ENCODE measurements around the gene PTH1R. TPM values are rescaled to one million over a fixed set of nuclear protein-coding genes. Genes with fewer than 3 reads are reported as not detected.

Gene PTH1R
- total RNA-seq, 4 donors from 2014 or later = 0.40 to 1.9 (median 1.5) TPM

DNA sequence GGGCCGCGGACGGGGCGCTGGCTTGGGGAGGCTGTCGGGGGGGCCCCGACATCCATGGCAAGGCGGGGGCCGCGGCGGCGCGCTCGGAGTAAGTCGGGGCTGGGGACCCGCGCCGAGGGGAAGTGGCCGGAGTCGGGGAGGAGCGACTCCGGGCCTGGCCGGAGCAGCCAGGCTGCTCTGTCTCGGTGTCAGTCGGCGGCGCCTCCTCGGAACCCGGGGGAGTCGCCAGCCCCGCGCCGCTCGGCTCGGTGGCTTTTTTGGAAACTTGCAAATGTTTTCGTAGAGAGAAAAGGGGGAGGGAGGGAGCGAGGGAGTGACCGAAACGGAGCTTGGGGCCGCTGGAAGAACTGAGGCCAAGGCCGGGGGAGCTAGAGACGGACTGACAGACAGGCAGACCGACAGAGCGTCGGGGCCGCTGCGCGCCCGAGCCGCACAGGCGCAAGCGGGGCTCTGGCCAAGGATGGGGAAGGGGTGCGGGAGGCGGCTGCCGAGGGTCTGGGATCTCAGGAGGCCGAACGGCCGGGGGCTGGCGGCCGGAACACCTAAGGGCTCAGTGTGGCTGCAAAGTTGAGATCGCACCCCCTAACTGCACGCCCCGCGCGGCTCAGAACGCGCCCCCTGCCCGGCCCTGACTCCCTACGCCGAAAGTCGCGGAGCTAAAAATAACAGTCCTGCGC lies 5.0 kb downstream of the PTH1R start:
- 0 to 10% methylated on average over 2 to 3 of the region's 72 CpGs for WGBS, 2 donors
- peaks cover 10 to 42% (median 16%) of the 10 kb centered on the region in 3 donors for H3K4me1 ChIP-seq
- no peak for TF ChIP-seq CTCF (IDR thresholded peaks at IDR 0.05)
- TF ChIP-seq POLR2A (IDR thresholded peaks at IDR 0.05) = no peak
- intact Hi-C loops (cut with DNase I) = no loop called here
- H3K9me3 ChIP-seq = no peaks in the 10 kb centered on the region
- peak overlapping the region; percentile 68 to 83 (median 76) for H3K27ac ChIP-seq
- no peaks in the 10 kb centered on the region for H3K36me3 ChIP-seq
- no peak for DNase-seq
- H3K27me3 ChIP-seq = peaks cover 11 to 67% (median 16%) of the 10 kb centered on the region in 4 donors
- H3K4me3 ChIP-seq = peak overlapping the region; percentile 38 to 74 (median 57)

DNA sequence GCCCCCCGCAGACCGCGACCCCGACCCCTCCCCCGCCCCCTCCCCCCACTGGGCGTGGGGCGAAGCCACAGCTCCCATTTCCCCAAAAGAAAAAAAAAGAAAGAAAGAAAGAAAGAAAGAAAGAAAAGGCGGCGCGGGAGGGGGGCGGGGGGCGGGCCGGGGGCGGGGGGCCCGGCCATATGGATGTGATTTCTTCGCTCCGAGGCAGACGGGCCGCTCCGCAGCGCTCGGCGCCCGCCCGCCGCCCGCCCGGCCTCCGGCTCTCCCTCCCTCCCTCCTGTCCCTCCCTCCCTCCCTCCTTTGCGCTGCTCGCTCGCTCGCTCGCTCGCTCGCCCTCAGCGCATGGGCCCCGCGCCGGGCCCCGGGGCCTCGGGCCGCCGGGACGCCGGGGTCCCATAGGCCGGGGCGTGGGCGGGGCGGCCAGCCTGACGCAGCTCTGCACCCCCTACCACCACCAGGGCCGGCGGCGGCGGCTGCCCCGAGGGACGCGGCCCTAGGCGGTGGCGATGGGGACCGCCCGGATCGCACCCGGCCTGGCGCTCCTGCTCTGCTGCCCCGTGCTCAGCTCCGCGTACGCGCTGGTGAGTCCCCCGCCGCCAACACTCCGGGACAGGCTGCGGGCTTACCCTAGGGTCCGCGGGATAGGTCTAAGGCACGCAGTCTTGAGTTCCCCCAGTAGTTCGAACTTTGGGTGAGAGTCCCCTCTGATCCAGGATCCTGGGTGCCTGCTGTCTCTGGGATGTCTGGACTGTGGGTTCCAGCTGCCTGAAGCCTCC lies 5.7 kb downstream of the PTH1R start:
- peak overlapping the region; percentile 68 to 83 (median 76) for H3K27ac ChIP-seq
- H3K9me3 ChIP-seq = no peaks in the 10 kb centered on the region
- TF ChIP-seq POLR2A (IDR thresholded peaks at IDR 0.05) (no peak), CTCF (IDR thresholded peaks at IDR 0.05) (no peak)
- intact Hi-C loops (cut with DNase I) = no loop called here
- H3K36me3 ChIP-seq = no peaks in the 10 kb centered on the region
- peaks cover 11 to 67% (median 16%) of the 10 kb centered on the region in 4 donors for H3K27me3 ChIP-seq
- no peak for DNase-seq
- peak overlapping the region; percentile 38 to 74 (median 57) for H3K4me3 ChIP-seq
- peaks cover 10 to 42% (median 16%) of the 10 kb centered on the region in 3 donors for H3K4me1 ChIP-seq
- WGBS, 2 donors = 8% methylated on average over 16 of the region's 78 CpGs; no CpG with 5 or more reads in 1 of the 2 donors

GRCh38 chr3:46883830-46884185 lies 6.3 kb downstream of the PTH1R start:
- H3K4me1 ChIP-seq = peaks cover 10 to 42% (median 16%) of the 10 kb centered on the region in 3 donors
- WGBS, 2 donors = 45% methylated on average over 2 of the region's 4 CpGs; no CpG with 5 or more reads in 1 of the 2 donors
- intact Hi-C loops (cut with DNase I) = no loop called here
- H3K4me3 ChIP-seq = peak overlapping the region in 3 of 4 donors; percentile 54 to 74 (median 60)
- peaks cover 11 to 70% (median 16%) of the 10 kb centered on the region in 4 donors for H3K27me3 ChIP-seq
- no peaks in the 10 kb centered on the region for H3K36me3 ChIP-seq
- TF ChIP-seq POLR2A (IDR thresholded peaks at IDR 0.05) (no peak), CTCF (IDR thresholded peaks at IDR 0.05) (no peak)
- H3K27ac ChIP-seq = no peak overlapping the region
- no peak for DNase-seq
- no peaks in the 10 kb centered on the region for H3K9me3 ChIP-seq

- 67 to 80% methylated on average over 1 to 2 of the region's 5 CpGs for WGBS, 2 donors
- TF ChIP-seq POLR2A (IDR thresholded peaks at IDR 0.05) (no peak), CTCF (IDR thresholded peaks at IDR 0.05) (no peak)
- Histone ChIP-seq H3K9me3 (no peaks in the 10 kb centered on the region), H3K27me3 (peaks cover 11 to 76% (median 16%) of the 10 kb centered on the region in 4 donors), H3K4me1 (peaks cover 10 to 45% (median 16%) of the 10 kb centered on the region in 3 donors), H3K4me3 (peak overlapping the region in 1 of 4 donors; percentile 60), H3K27ac (no peak overlapping the region), H3K36me3 (no peaks in the 10 kb centered on the region)
- intact Hi-C loops (cut with DNase I) = no loop called here
- DNase-seq = no peak
Measured at GRCh38 chr3:46884427-46884826, 6.9 kb downstream of the PTH1R start.

DNA sequence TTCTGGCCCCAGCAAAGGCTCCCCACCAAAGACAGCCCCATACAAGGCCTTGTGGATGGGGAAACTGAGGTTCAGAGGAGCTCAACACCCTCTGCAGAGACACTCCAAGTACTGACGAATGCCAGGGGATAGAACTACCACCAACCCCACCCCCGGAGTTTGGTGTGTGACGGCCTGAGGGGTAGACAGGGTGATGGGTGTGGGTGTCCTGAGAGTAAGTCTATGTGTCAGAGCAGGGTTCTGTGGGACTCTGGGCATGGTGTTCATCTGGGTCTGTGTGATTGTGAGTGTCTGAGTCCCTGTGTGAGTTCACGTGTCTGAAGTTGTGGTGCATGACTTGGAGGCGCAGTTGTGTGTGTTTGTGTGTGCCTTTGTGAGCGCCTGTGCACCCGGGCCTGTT lies 7.4 kb downstream of the PTH1R start:
- intact Hi-C loops (cut with DNase I) = no loop called here

More for the DNA sequence above, 7.4 kb downstream of the PTH1R start:
- Histone ChIP-seq H3K4me3 (no peak overlapping the region), H3K36me3 (no peaks in the 10 kb centered on the region), H3K27ac (no peak overlapping the region), H3K27me3 (peaks cover 11 to 78% (median 16%) of the 10 kb centered on the region in 4 donors), H3K9me3 (no peaks in the 10 kb centered on the region), H3K4me1 (peaks cover 10 to 50% (median 16%) of the 10 kb centered on the region in 3 donors)
- no peak for TF ChIP-seq CTCF (IDR thresholded peaks at IDR 0.05)
- no peak for TF ChIP-seq POLR2A (IDR thresholded peaks at IDR 0.05)
- 81 to 89% methylated on average over 6 to 7 of the region's 7 CpGs for WGBS, 2 donors
- DNase-seq = no peak

All from esophagus squamous epithelium (tissue), 5 donors.